ENCODE results near the gene FXYD2. TPM values are rescaled to one million over a fixed set of nuclear protein-coding genes. Genes with fewer than 3 reads are reported as not detected.

Gene FXYD2
- total RNA-seq, 1 donor from 2014 or later: not detected

DNA sequence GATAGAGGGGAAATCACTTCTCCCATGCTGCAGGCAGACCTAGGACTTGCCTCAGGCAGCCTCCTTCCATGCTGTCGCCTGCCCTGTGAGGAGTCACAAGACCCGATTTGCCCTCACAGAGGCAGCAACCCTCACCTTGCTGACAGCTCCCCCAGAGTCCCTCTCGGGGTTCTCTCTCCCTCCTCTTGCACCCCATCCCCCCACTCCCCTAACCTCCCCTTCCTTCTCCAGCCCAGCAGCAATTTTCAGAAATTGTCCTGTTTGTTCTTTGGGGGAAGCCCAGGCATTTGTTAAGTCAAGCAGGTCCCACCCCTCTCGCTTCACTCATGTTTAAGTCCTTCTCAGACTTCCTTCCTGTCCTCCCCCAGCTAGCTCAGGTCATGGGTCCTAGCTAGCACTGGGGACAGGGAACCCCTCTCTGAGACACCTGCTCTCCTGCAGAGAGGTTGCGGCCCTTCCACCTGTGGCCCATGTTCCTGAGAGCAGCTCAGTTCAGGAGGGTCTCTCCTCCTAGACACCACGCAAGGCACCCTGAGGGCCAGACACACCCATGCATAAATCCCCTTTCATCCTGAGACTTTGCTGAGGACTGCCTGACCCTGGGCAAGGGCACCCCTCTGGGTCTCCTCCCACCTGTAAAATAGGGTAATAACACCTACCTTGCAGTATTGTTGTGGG is 6.3 kb upstream of the FXYD2 start:
- DNase-seq (ENCODE audit: extremely low spot score, unreplicated experiment): no peak
- H3K27me3 Mint-ChIP-seq (ENCODE audit: unreplicated experiment): peaks cover 6% of the 10 kb centered on the region
- TF ChIP-seq CTCF (IDR thresholded peaks at IDR 0.05): no peak
- H3K36me3 Mint-ChIP-seq (ENCODE audit: unreplicated experiment): no peaks in the 10 kb centered on the region
- H3K4me1 Mint-ChIP-seq (ENCODE audit: unreplicated experiment): peaks cover 2% of the 10 kb centered on the region
- no peak overlapping the region for H3K27ac Mint-ChIP-seq (ENCODE audit: unreplicated experiment)
- no peaks in the 10 kb centered on the region for H3K9me3 Mint-ChIP-seq (ENCODE audit: unreplicated experiment)
- no peak overlapping the region for H3K4me3 Mint-ChIP-seq (ENCODE audit: unreplicated experiment)

DNA sequence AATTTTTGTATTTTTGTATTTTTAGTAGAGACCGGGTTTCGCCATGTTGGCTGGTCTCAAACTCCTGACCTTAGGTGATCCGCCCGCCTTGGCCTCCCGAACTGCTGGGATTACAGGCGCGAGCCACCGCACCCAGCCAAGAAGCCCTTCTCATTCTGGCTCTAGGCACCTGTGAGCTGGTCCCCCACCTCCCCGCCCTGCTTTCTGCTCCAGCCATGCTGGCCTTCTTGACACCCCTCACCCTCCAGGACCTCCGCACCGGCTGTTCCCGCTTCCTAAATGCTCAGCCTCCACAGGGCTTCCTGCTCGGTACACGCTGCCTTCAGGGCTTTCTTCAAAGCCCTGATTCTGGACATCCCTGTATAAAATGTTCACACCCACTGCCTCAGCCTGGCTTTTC is 5.5 kb upstream of the FXYD2 start:
- no peak for TF ChIP-seq CTCF (IDR thresholded peaks at IDR 0.05)
- Mint-ChIP-seq H3K9me3 (ENCODE audit: unreplicated experiment) (no peaks in the 10 kb centered on the region), H3K4me3 (ENCODE audit: unreplicated experiment) (no peak overlapping the region), H3K27me3 (ENCODE audit: unreplicated experiment) (peaks cover 6% of the 10 kb centered on the region), H3K36me3 (ENCODE audit: unreplicated experiment) (no peaks in the 10 kb centered on the region), H3K4me1 (ENCODE audit: unreplicated experiment) (peaks cover 2% of the 10 kb centered on the region), H3K27ac (ENCODE audit: unreplicated experiment) (no peak overlapping the region)
- DNase-seq (ENCODE audit: extremely low spot score, unreplicated experiment): no peak

DNA sequence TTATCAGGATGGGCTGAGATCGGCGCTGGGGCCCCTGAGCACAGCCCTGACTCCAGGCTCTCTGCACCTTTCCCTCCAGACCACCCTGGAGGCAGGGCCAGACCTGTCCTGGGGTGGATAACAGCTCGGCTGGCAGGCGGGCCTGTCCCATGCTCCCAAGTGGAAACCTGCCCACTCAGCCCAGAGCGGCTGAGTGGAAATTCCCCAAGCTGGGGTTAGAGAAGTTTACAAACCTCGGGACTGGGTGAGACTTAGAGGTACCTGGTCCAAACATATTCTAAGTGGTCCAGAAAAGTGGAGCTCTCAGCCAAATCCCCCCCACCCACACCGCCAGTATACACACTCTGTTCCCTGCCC is 4.8 kb upstream of the FXYD2 start:
- H3K27ac Mint-ChIP-seq (ENCODE audit: unreplicated experiment): no peak overlapping the region

GRCh38 chr11:117828611-117829368 is 4.2 kb upstream of the FXYD2 start:
- DNase-seq (ENCODE audit: extremely low spot score, unreplicated experiment): no peak
- Mint-ChIP-seq H3K27ac (ENCODE audit: unreplicated experiment) (no peak overlapping the region), H3K27me3 (ENCODE audit: unreplicated experiment) (peaks cover 5% of the 10 kb centered on the region), H3K4me1 (ENCODE audit: unreplicated experiment) (peaks cover 2% of the 10 kb centered on the region), H3K4me3 (ENCODE audit: unreplicated experiment) (no peak overlapping the region), H3K36me3 (ENCODE audit: unreplicated experiment) (no peaks in the 10 kb centered on the region), H3K9me3 (ENCODE audit: unreplicated experiment) (no peaks in the 10 kb centered on the region)
- TF ChIP-seq CTCF (IDR thresholded peaks at IDR 0.05): no peak

More for the DNA sequence above, 4.8 kb upstream of the FXYD2 start:
- no peak overlapping the region for H3K4me3 Mint-ChIP-seq (ENCODE audit: unreplicated experiment)
- H3K4me1 Mint-ChIP-seq (ENCODE audit: unreplicated experiment): peaks cover 2% of the 10 kb centered on the region
- peaks cover 6% of the 10 kb centered on the region for H3K27me3 Mint-ChIP-seq (ENCODE audit: unreplicated experiment)
- no peaks in the 10 kb centered on the region for H3K36me3 Mint-ChIP-seq (ENCODE audit: unreplicated experiment)
- TF ChIP-seq CTCF (IDR thresholded peaks at IDR 0.05): no peak
- DNase-seq (ENCODE audit: extremely low spot score, unreplicated experiment): no peak
- no peaks in the 10 kb centered on the region for H3K9me3 Mint-ChIP-seq (ENCODE audit: unreplicated experiment)

All from osteocyte (in vitro differentiated cells).